LNCAP (cell line): Measurements from ENCODE around the gene ASB1.

ENCODE experiments used
- CTCF ChIP-seq: fragments of 450-650 bp; IDR thresholded peaks from 2 replicates; pipeline ENCODE4 v1.5.1; 2017; ENCODE audit warnings: mild to moderate bottlenecking

The ASB1 gene

GRCh38 chr2:238382381-238382781, 44.3 kb upstream of the ASB1 start:
- no peak for TF ChIP-seq CTCF

- no peak for TF ChIP-seq CTCF
These were observed 43.6 kb upstream of the ASB1 start for GRCh38 chr2:238383135-238383534.

GRCh38 chr2:238383743-238384380, 42.9 kb upstream of the ASB1 start:
- no peak for TF ChIP-seq CTCF

- no peak for TF ChIP-seq CTCF
These were observed 39.4 kb upstream of the ASB1 start for GRCh38 chr2:238387332-238387731.

- no peak for TF ChIP-seq CTCF
These were observed 37.9 kb upstream of the ASB1 start for GRCh38 chr2:238388794-238389193.

GRCh38 chr2:238389988-238390589, 36.6 kb upstream of the ASB1 start:
- TF ChIP-seq CTCF, result no peak

- no peak for TF ChIP-seq CTCF
These were observed 35.6 kb upstream of the ASB1 start for GRCh38 chr2:238391042-238391689.
